Smooth muscle cell (in vitro differentiated cells): ENCODE results near the gene PPP2R5B. TPM values are rescaled to one million over a fixed set of nuclear protein-coding genes. Genes with fewer than 3 reads are reported as not detected.

Experiments
- DNase-seq: peaks from one replicate; lab custom pipeline; 2025; ENCODE audit not compliant: unreplicated experiment; lab: John Stamatoyannopoulos, UW
- H2AFZ ChIP-seq: fragments of 200-600 bp; sonication (generic); 2 replicates; pipeline ENCODE4 v1.6.0; 2016; ENCODE audit warnings: antibody characterized with exemption, low read depth, mild to moderate bottlenecking
- H3F3A ChIP-seq: fragments of 200-600 bp; sonication (generic); 2 replicates; pipeline ENCODE4 v1.6.0; 2017; ENCODE audit warnings: antibody characterized with exemption, low read depth
- H3K27ac ChIP-seq: fragments of 200-600 bp; sonication (generic); 2 replicates; pipeline ENCODE4 v1.5.1; 2016; ENCODE audit warnings: low read depth, mild to moderate bottlenecking
- H3K27me3 ChIP-seq: fragments of 200-600 bp; sonication (generic); 2 replicates; pipeline ENCODE4 v1.6.1; 2016; ENCODE audit warnings: low read depth, mild to moderate bottlenecking
- H3K36me3 ChIP-seq: fragments of 200-600 bp; sonication (generic); 2 replicates; pipeline ENCODE4 v1.5.1; 2016; ENCODE audit warnings: low read depth
- H3K4me1 ChIP-seq: fragments of 200-600 bp; sonication (generic); 2 replicates; pipeline ENCODE4 v1.5.1; 2016; ENCODE audit warnings: low read depth
- H3K4me2 ChIP-seq: fragments of 200-600 bp; sonication (generic); 2 replicates; pipeline ENCODE4 v1.6.0; 2016; ENCODE audit warnings: mild to moderate bottlenecking
- H3K4me3 ChIP-seq: fragments of 200-600 bp; sonication (generic); 2 replicates; pipeline ENCODE4 v1.5.1; 2016; ENCODE audit warnings: mild to moderate bottlenecking
- H3K79me2 ChIP-seq: fragments of 200-600 bp; sonication (generic); 2 replicates; pipeline ENCODE4 v1.6.0; 2016; ENCODE audit warnings: low read depth, mild to moderate bottlenecking
- H3K9ac ChIP-seq: fragments of 200-600 bp; sonication (generic); 2 replicates; pipeline ENCODE4 v1.6.0; 2016; ENCODE audit warnings: low read depth
- H3K9me3 ChIP-seq: fragments of 200-600 bp; sonication (generic); replicated peaks from 2 replicates; pipeline ENCODE4 v1.5.1; 2016; ENCODE audit warnings: low read depth
- H4K20me1 ChIP-seq: fragments of 200-600 bp; sonication (generic); 2 replicates; pipeline ENCODE4 v1.6.0; 2016; ENCODE audit warnings: low read depth
- WGBS: methylation state at CpG from one replicate; pipeline ENCODE4 v1.1.7; 2016; ENCODE audit warnings: low lambda C conversion rate; 5-methylcytosine and 5-hydroxymethylcytosine counted together
- polyA plus RNA-seq: library from polyadenylated mRNA; unstranded; fragments of >200 nt; fragmentation: Nextera tagmentation; extraction: Ambion mirVana; gene quantifications from 2 replicates; pipeline ENCODE4 v1.2.1, GENCODE V29; 2016
- total RNA-seq: library from RNA; depleted of rRNA; stranded (reverse); fragments of >200 nt; gene quantifications from 2 replicates; pipeline ENCODE4 v1.2.3, GENCODE V29; 2014
- TF ChIP-seq, protein P1 (sequence below): fragments of 200-600 bp; sonication (generic); IDR thresholded peaks from 2 replicates; pipeline ENCODE4 v1.5.1; 2017; ENCODE audit warnings: borderline replicate concordance, mild to moderate bottlenecking, antibody characterized with exemption; ENCODE audit not compliant: insufficient read depth, poor library complexity, severe bottlenecking

The PPP2R5B gene
- total and polyA plus RNA-seq, 2 experiments from 2014 or later, result 14.9 to 36.6 TPM

DNA sequence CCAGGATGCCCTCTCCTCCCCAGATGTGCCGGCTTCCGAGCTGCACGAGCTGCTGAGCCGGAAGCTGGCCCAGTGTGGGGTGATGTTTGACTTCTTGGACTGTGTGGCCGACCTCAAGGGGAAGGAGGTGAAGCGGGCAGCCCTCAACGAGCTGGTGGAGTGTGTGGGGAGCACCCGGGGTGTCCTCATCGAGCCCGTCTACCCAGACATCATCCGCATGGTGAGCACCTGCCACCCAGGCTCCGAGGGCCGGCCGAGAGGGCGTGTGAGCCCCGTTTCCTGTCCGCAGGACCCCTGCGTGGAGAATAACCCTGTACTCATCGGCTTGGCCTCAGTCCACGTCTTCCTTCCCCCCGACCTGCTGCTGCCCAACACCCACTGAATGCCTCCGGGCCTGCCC is 2.2 kb downstream of the PPP2R5B start:
- H4K20me1 ChIP-seq, result no peaks in the 10 kb centered on the region
- TF ChIP-seq, protein P1, sequence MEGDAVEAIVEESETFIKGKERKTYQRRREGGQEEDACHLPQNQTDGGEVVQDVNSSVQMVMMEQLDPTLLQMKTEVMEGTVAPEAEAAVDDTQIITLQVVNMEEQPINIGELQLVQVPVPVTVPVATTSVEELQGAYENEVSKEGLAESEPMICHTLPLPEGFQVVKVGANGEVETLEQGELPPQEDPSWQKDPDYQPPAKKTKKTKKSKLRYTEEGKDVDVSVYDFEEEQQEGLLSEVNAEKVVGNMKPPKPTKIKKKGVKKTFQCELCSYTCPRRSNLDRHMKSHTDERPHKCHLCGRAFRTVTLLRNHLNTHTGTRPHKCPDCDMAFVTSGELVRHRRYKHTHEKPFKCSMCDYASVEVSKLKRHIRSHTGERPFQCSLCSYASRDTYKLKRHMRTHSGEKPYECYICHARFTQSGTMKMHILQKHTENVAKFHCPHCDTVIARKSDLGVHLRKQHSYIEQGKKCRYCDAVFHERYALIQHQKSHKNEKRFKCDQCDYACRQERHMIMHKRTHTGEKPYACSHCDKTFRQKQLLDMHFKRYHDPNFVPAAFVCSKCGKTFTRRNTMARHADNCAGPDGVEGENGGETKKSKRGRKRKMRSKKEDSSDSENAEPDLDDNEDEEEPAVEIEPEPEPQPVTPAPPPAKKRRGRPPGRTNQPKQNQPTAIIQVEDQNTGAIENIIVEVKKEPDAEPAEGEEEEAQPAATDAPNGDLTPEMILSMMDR, result no peak
- no peak overlapping the region for H2AFZ ChIP-seq
- DNase-seq, result no peak
- no peaks in the 10 kb centered on the region for H3K27me3 ChIP-seq
- H3K79me2 ChIP-seq, result peaks cover 3% of the 10 kb centered on the region
- H3K4me2 ChIP-seq, result no peak overlapping the region
- no peak overlapping the region for H3K4me3 ChIP-seq
- no peaks in the 10 kb centered on the region for H3F3A ChIP-seq
- H3K9ac ChIP-seq, result no peak overlapping the region
- peaks cover 7% of the 10 kb centered on the region for H3K4me1 ChIP-seq
- 94% methylated on average over 22 of the region's 22 CpGs for WGBS
- no peaks in the 10 kb centered on the region for H3K9me3 ChIP-seq
- no peaks in the 10 kb centered on the region for H3K36me3 ChIP-seq
- no peak overlapping the region for H3K27ac ChIP-seq

- H3K9ac ChIP-seq, result no peak overlapping the region
- H3K36me3 ChIP-seq, result peaks cover 7% of the 10 kb centered on the region
- no peak overlapping the region for H3K4me2 ChIP-seq
- no peaks in the 10 kb centered on the region for H3K9me3 ChIP-seq
- 96% methylated on average over 2 of the region's 2 CpGs for WGBS
- TF ChIP-seq, protein P1, result no peak
- H4K20me1 ChIP-seq, result no peaks in the 10 kb centered on the region
- peaks cover 3% of the 10 kb centered on the region for H3K79me2 ChIP-seq
- peaks cover 3% of the 10 kb centered on the region for H3K4me1 ChIP-seq
- no peak overlapping the region for H3K4me3 ChIP-seq
- no peaks in the 10 kb centered on the region for H3F3A ChIP-seq
- DNase-seq, result no peak
- no peak overlapping the region for H2AFZ ChIP-seq
- H3K27me3 ChIP-seq, result no peaks in the 10 kb centered on the region
- no peak overlapping the region for H3K27ac ChIP-seq
These were observed 4.5 kb downstream of the PPP2R5B start for GRCh38 chr11:64928957-64929356.

DNA sequence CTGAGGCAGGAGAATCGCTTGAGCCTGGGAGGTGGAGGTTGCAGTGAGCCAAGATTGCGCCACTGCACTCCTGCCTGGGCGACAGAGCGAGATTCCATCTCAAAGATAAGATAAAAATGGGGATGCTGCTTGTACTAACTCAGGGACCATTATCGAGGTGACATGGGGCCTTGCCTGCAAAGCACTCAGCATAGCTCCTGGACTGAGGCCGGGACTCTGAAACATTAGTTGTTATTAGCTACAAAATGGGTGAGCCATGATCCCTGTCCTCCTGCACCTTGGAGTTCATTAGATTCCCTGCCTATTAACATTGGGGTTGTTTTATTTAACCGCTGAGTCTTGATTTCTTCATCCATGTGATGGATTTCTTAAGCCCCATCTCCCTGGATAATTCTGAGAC is 5.1 kb downstream of the PPP2R5B start:
- Histone ChIP-seq H4K20me1 (no peaks in the 10 kb centered on the region), H3K79me2 (peaks cover 3% of the 10 kb centered on the region), H3K27me3 (no peaks in the 10 kb centered on the region), H3K27ac (no peak overlapping the region), H3K36me3 (peaks cover 7% of the 10 kb centered on the region), H3K9ac (no peak overlapping the region), H3K4me2 (no peak overlapping the region), H2AFZ (no peak overlapping the region), H3K9me3 (no peaks in the 10 kb centered on the region), H3K4me3 (no peak overlapping the region), H3K4me1 (peaks cover 3% of the 10 kb centered on the region), H3F3A (no peaks in the 10 kb centered on the region)
- TF ChIP-seq, protein P1, result no peak
- no peak for DNase-seq
- WGBS, result 98% methylated on average over 7 of the region's 7 CpGs

- Histone ChIP-seq H3K27me3 (no peaks in the 10 kb centered on the region), H3K4me2 (no peak overlapping the region), H2AFZ (no peak overlapping the region), H4K20me1 (no peaks in the 10 kb centered on the region), H3K9me3 (no peaks in the 10 kb centered on the region), H3K4me1 (peaks cover 3% of the 10 kb centered on the region), H3K79me2 (no peaks in the 10 kb centered on the region), H3K27ac (no peak overlapping the region), H3K9ac (no peak overlapping the region), H3K36me3 (peaks cover 7% of the 10 kb centered on the region), H3K4me3 (no peak overlapping the region), H3F3A (no peaks in the 10 kb centered on the region)
- TF ChIP-seq, protein P1, result no peak
- WGBS, result 100% methylated on average over 6 of the region's 6 CpGs
- DNase-seq, result no peak
These were observed 5.9 kb downstream of the PPP2R5B start for GRCh38 chr11:64930340-64930739.
